ENCODE results near the gene GMEB2.
A peak's percentile ranks its signal among the peaks of the same experiment; 100 is the strongest.
"Not testable (repeated sequence)": the region's sequence is repeated elsewhere in the genome, so short reads cannot be mapped to it uniquely, and the experiment has no call there.

GMEB2 gene

DNA sequence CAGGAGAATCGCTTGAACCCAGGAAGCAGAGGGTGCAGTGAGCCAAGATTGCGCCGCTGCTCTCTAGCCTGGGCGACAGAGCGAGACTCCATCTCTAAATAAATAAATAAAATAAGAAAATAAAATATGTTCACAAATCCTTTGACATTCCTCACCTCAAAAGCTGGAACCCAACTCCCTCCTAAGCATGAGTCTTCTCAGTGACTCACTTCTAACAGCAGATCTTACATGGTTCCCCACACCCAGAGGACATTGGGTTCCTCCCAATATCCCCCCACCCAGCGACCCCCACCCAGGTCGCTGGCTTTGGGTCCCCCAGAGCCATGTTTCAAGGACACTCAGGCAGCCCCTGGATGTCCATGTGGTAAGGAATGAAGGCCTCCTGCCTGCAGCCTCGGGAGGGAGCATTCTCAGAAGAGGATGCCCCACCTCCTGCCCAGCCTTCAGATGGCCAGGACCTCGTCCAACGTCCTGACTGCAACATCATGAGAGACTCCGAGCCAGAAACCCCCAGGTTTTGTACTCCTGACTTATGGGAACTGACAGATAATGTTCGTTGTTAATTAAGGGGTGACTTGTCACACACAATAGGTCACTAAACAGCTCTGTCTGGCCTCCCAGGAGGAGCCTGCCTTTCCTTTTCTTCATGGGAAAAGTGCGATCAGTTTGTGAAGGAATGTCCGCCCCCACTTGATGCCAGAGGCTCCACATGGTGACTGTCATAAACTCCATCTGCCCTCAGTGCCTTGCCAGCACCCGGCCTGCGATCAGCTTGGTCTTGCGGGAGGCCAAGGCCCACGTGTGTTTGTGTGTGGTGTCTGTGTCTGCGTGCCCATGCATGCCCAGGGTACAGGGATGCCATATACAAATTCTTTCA lies 10.1 kb upstream of the GMEB2 start:
- no peak for DNase-seq

- DNase-seq: peak; percentile 81
Observed at GRCh38 chr20:63635431-63636141, 8.7 kb upstream of the GMEB2 start.

- DNase-seq: no peak
Observed at GRCh38 chr20:63633732-63634131, 6.8 kb upstream of the GMEB2 start.

- DNase-seq: not testable (repeated sequence)
Observed at GRCh38 chr20:63631426-63631825, 4.5 kb upstream of the GMEB2 start.

- DNase-seq: not testable (repeated sequence)
Observed at GRCh38 chr20:63630956-63631355, 4.1 kb upstream of the GMEB2 start.

DNA sequence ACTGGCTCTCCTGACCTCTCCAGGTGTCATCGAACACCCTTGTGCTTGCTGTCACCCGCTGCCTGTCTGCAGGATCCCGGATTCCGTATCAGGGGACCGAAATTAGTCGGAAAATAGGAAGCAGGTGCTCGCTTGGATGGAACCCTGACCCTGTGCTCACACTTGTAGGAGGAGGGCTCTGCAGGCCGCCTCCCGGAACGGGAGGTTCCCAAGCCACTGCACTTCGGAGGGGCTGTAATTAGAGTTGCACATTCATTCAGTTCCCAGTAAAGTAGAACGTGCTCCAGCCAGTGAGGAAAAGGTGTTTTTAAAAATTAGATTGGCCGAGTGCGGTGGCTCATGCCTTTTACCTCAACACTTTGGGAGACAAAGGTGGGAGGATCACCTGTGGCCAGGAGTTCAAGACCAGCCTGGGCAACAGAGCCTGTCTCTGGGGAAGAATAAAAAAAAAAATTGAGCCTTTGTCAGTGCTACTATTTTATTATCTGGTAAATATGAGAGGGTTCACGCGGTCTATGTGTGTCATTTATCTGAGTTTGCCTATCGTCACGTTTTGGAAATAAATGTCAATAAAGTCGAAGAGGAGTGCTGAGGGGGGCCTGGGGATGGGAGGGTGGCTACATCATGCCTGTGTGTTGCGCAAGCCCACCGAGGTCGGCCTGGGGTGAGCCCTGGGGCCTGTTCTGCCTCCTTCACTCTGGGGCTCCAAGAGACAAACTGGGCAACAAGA lies 1.5 kb upstream of the GMEB2 start:
- DNase-seq: peak; percentile 47

DNA sequence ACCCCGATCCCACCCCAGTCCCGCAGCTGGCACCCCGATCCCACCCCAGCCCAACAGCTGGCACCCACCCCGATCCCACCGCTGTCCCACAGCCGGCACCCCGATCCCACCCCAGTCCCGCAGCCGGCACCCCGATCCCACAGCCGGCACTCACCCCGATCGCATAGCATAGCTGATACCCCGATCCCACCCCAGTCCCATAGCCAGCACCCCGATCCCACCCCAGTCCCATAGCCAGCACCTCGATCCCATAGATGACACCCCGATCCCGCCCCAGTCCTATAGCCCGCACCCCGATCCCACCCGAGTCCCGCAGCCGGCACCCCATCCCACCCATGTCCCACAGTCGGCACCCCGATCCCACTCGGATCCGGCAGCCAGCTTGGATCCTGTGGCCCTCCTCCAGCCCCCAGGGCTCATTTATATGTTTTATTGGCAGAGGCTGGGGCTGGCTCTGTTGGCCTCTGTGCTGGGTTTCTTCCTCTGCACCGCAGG lies 897 bp upstream of the GMEB2 start:
- no peak for DNase-seq

- DNase-seq: peak; percentile 93
Observed at GRCh38 chr20:63627129-63627750, 339 bp upstream of the GMEB2 start.

- DNase-seq: peak; percentile 22
Observed at GRCh38 chr20:63625771-63626423, 1.0 kb downstream of the GMEB2 start.

- no peak for DNase-seq
Observed at GRCh38 chr20:63624486-63624885, 2.4 kb downstream of the GMEB2 start.

GRCh38 chr20:63622732-63623131 lies 4.2 kb downstream of the GMEB2 start:
- DNase-seq: no peak

DNA sequence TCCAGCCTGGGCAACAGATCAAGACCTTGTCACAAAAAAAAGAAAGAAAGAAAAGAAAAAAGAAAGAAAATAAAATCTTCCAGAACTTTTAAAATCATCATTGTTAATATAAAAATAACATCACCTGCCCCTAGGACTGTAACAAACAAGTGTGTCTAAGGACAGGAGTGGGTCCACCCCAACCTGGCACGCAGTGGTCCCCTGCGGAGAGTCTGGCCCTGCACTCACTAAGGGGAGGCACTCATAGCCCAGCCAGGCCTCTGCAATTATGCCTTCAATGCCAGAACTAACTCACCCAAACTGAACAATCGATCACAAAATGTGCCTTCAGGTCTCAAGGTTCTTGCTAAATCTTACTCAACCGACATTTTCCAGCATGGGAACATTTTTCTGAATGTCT lies 4.8 kb downstream of the GMEB2 start:
- no peak for DNase-seq

- no peak for DNase-seq
Observed at GRCh38 chr20:63620991-63621390, 5.9 kb downstream of the GMEB2 start.

DNA sequence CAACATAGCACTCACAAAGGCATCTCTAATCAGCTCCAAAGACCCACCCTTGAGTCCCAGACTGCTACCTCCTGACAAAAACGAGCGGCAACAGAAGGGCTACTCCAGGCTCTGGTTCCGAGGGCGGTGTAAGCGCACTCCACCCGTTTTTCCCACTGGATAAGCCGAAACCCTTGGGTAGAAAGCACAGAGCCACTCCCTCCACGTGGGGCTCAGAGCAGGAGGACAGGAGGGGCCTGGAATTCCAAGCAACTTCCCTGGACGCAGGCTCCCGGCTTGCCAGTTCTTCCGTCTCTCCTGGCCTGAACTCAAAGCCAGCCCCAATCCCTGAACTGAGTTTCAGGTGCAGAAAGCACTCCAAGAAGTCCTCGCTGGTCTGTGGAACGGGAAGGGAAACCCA lies 7.4 kb downstream of the GMEB2 start:
- DNase-seq: no peak

- DNase-seq: no peak
Observed at GRCh38 chr20:63619086-63619485, 7.8 kb downstream of the GMEB2 start.

GRCh38 chr20:63618291-63618980 lies 8.5 kb downstream of the GMEB2 start:
- no peak for DNase-seq

DNA sequence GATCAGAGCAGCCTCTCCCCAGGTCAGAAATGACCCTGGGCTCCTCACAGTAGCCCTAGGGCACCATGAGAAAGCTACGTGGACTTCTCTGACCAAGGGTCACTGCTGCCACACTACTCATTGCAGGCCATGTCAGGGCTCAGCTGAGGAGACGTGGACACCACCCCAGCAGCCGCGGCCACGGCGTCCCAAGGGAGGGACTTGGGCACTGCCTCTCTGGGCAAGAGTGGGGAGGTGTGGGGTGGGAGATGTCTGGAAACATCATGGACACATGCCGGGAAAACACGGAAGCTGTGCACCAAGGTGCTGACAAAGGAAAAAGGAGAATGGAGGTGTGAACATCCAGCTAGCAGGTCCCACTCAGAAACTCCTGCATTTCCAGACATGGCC lies 9.0 kb downstream of the GMEB2 start:
- no peak for DNase-seq

DNA sequence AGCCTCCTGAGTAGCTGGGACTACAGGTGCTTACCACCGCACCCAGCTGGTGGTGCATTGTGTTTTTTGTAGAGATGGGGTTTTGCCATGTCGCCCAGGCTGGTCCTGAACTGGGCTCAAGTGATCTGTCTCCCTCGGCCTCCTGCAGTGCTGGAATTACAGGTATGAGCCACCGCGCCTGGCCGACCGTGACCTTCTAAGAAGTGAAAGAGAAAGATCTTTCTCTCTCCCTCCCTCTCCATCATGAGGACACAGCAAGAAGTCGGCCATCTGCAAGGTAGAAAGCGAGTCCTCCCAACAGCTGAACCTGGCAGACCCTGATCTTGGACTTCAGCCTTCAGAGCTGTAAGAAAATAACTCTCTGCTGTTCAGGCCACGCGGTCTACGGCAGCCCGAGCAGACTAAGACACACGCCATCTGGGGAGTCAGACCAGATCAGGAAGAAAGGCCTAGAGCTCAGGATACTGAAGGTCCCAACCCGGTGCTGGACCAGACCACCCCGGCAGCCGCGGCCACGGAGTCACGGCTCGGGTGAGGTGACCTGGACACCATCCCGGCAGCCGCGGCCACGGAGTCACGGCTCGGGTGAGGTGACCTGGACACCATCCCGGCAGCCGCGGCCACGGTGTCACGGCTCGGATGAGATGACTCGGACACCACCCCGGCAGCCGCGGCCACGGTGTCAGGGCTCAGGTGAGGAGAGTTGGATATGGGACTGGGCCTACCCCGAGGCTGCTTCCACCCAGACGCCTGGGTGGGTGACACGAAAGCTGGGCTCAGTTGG lies 9.6 kb downstream of the GMEB2 start:
- DNase-seq: no peak

- not testable (repeated sequence) for DNase-seq
Observed at GRCh38 chr20:63613863-63614594, 12.9 kb downstream of the GMEB2 start.

- DNase-seq: no peak
Observed at GRCh38 chr20:63612276-63612931, 14.5 kb downstream of the GMEB2 start.
